HUDEP-2 (cell line): ENCODE results near the gene RHOA.
A peak's percentile ranks its signal among the peaks of the same experiment; 100 is the strongest.

Experiments used
- DNase-seq, 76 experiments: peaks; one replicate each; lab custom pipeline; 2025; ENCODE audit not compliant: unreplicated experiment in 76 of 76; lab: John Stamatoyannopoulos, UW

Gene RHOA

GRCh38 chr3:49411968-49412631 is at the start of gene RHOA, which contains the start of gene TCTA:
Gene RHOA (minus strand): TSS chr3:49411976. CDS start chr3:49375589, 36,387 bp downstream.
Gene TCTA (plus strand): TSS chr3:49412423. CDS start chr3:49412427, 4 bp downstream.
- DNase-seq, result peak in 75 of 76 experiments; percentile 84 to 100 (median 97)

- DNase-seq, result no peak
Observed at GRCh38 chr3:49460956-49461355, 49.2 kb upstream of the RHOA start.

GRCh38 chr3:49460188-49460890 is 48.6 kb upstream of the RHOA start:
- no peak for DNase-seq

- no peak for DNase-seq
Observed at GRCh38 chr3:49456466-49456865, 44.7 kb upstream of the RHOA start.

GRCh38 chr3:49454898-49455681 is 43.3 kb upstream of the RHOA start:
- no peak for DNase-seq

- peak in 8 of 76 experiments; percentile 5 to 12 (median 8) for DNase-seq
Observed at GRCh38 chr3:49454458-49454857, 42.7 kb upstream of the RHOA start.

- no peak for DNase-seq
Observed at GRCh38 chr3:49453621-49454020, 41.8 kb upstream of the RHOA start.

GRCh38 chr3:49445391-49445790 is 33.6 kb upstream of the RHOA start:
- no peak for DNase-seq

- DNase-seq, result no peak
Observed at GRCh38 chr3:49434731-49435130, 23.0 kb upstream of the RHOA start.

- DNase-seq, result peak in 1 of 76 experiments; percentile 32
Observed at GRCh38 chr3:49428752-49429080, 16.9 kb upstream of the RHOA start.

- no peak for DNase-seq
Observed at GRCh38 chr3:49427586-49427985, 15.8 kb upstream of the RHOA start.

GRCh38 chr3:49424816-49425215 is 13.0 kb upstream of the RHOA start:
- no peak for DNase-seq

GRCh38 chr3:49422379-49423248 is 10.8 kb upstream of the RHOA start, which contains the start of gene AMT:
Gene AMT (minus strand): TSS chr3:49422473. CDS start chr3:49422450, 23 bp downstream.
- peak in 3 of 76 experiments; percentile 16 to 33 (median 21) for DNase-seq

GRCh38 chr3:49421890-49422378 is 10.2 kb upstream of the RHOA start:
- DNase-seq, result no peak

- no peak for DNase-seq
Observed at GRCh38 chr3:49417516-49418120, 5.8 kb upstream of the RHOA start.

- no peak for DNase-seq
Observed at GRCh38 chr3:49416867-49417266, 5.1 kb upstream of the RHOA start.

GRCh38 chr3:49415931-49416601 is 4.3 kb upstream of the RHOA start:
- no peak for DNase-seq

GRCh38 chr3:49414753-49415152 is 3.0 kb upstream of the RHOA start:
- DNase-seq, result no peak

- peak in 1 of 76 experiments; percentile 14 for DNase-seq
Observed at GRCh38 chr3:49413338-49413734, 1.6 kb upstream of the RHOA start.
